ENCODE results near the gene FAF1. TPM values are rescaled to one million over a fixed set of nuclear protein-coding genes. Genes with fewer than 3 reads are reported as not detected.

The FAF1 gene
- total RNA-seq, 2 experiments from 2014 or later, result 43.5 to 44.0 TPM

DNA sequence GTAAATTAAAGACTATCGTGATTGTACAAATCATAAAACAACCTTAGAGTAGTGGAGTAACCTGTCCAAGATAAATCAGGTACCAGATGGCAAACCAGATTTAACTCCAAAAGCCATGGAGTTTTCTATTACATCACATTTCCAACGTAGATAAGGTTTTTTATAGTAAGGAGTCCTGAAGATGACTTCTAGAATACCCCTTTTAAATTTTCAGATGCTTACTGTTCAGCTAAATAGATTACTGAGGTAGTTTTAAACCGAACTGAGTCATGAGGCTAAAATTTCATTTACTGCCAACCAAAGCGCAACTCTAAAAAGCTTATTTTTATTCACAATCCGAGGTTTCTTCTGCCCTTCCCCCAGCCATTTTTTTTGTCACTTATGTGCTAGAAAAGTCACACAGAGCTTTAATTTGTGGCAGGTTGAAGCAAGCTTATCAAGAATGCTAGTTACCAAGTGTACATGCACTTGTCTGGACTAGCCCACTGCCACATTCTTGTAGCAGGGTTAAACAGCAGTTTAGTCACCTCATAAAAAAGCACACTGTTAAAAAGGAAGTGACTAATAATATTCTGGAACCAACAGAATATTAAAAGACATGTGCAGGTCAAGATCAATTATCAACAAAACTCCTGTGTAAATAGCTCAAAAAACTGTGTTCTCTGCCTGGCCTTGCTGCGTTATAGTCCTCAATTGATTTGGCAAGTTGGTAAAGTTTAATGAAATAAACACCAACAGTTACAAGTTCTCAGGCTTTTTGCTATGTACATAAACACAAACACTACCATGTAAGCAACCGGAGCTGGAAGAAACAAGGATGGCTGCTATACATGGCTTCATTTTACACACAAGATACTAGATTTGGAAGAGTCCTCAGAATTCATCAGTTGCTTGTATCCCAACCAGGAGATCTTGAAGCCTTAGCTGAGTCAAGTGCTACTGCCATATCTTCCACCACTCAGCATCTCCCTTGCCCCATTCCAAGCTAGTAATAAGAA lies 356.5 kb downstream of the FAF1 start:
- no peak for DNase-seq
- Mint-ChIP-seq H3K4me1 (ENCODE audit: low read depth) (no peaks in the 10 kb centered on the region), H3K27me3 (no peaks in the 10 kb centered on the region), H3K4me3 (no peak overlapping the region), H3K36me3 (ENCODE audit: low read depth) (peaks cover 9% of the 10 kb centered on the region), H3K27ac (no peak overlapping the region), H3K9me3 (no peaks in the 10 kb centered on the region)
- no peak overlapping the region for H3K27ac ChIP-seq (ENCODE audit: low read depth in 1 of 2, low read length in 2 of 2)
- no peaks in the 10 kb centered on the region for H3K4me1 ChIP-seq (ENCODE audit: insufficient read depth, low read length)
- ChIA-PET CTCF (no interaction called here), POLR2A (no interaction called here)
- H3K9me3 ChIP-seq (ENCODE audit: control insufficient read depth in 1 of 2, insufficient read depth in 1 of 2, low read length in 2 of 2), result no peaks in the 10 kb centered on the region
- no peak for ATAC-seq (ENCODE audit: poor library complexity)
- peaks cover 3% of the 10 kb centered on the region for H3K36me3 ChIP-seq (ENCODE audit: insufficient read depth, low read length)
- H3K27me3 ChIP-seq (ENCODE audit: control insufficient read depth in 1 of 2, insufficient read depth in 2 of 2, low read length in 2 of 2), result no peaks in the 10 kb centered on the region
- intact Hi-C loops (cut with DNase I, micrococcal nuclease), result no loop called here
- no peak for TF ChIP-seq CTCF (IDR thresholded peaks at IDR 0.05)
- no peak overlapping the region for H3K4me3 ChIP-seq (ENCODE audit: low read length)

DNA sequence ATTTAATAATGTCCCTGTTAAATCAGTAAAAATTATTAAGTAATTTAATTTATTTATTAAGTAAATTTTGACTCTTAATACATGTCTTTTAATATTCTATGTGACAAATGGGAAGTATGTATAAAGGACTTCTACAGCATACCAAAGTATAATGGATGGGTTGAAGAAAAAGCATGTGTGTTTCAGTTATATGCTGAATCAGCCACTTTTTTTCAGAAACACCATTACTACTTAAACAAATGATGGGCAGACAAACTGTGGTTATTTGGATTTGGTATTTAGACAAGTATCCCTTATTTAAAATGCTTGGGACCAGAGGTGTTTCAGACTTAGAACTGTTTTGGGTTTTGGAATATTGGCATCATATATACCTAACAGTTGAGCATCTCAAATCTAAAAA lies 360.5 kb downstream of the FAF1 start:
- DNase-seq (no peak), ATAC-seq (ENCODE audit: poor library complexity) (no peak)
- Mint-ChIP-seq H3K27ac (no peak overlapping the region), H3K27me3 (no peaks in the 10 kb centered on the region), H3K9me3 (no peaks in the 10 kb centered on the region), H3K4me3 (no peak overlapping the region), H3K4me1 (ENCODE audit: low read depth) (no peaks in the 10 kb centered on the region), H3K36me3 (ENCODE audit: low read depth) (peaks cover 22% of the 10 kb centered on the region)
- POLR2A ChIA-PET, result no interaction called here
- no peaks in the 10 kb centered on the region for H3K9me3 ChIP-seq (ENCODE audit: control insufficient read depth in 1 of 2, insufficient read depth in 1 of 2, low read length in 2 of 2)
- H3K36me3 ChIP-seq (ENCODE audit: insufficient read depth, low read length), result no peaks in the 10 kb centered on the region
- no peaks in the 10 kb centered on the region for H3K4me1 ChIP-seq (ENCODE audit: insufficient read depth, low read length)
- no peak overlapping the region for H3K27ac ChIP-seq (ENCODE audit: low read depth in 1 of 2, low read length in 2 of 2)
- TF ChIP-seq CTCF (IDR thresholded peaks at IDR 0.05), result no peak
- H3K4me3 ChIP-seq (ENCODE audit: low read length), result no peak overlapping the region
- intact Hi-C loops (cut with DNase I, micrococcal nuclease), result no loop called here
- no peaks in the 10 kb centered on the region for H3K27me3 ChIP-seq (ENCODE audit: control insufficient read depth in 1 of 2, insufficient read depth in 2 of 2, low read length in 2 of 2)
- CTCF ChIA-PET, result no interaction called here

DNA sequence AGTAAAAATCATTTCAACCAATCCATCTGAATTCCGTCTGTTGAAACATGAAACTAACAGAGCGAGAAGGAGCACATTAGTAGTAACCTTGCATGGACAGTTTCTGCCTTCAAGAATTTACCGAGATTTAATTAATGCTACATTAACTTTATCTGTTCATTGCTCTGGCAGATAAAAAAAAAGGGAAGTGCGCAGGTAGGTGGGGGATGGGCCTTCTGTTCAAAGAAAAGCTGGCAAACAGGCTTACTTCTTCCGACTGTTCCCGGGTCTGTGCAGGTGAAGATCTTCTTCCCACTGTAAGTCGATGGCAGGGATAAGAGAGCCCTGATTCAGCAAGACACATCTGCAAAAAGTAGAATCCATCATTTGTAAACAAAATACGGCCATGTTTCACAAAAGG lies 364.2 kb downstream of the FAF1 start:
- Mint-ChIP-seq H3K27me3 (no peaks in the 10 kb centered on the region), H3K4me1 (ENCODE audit: low read depth) (no peaks in the 10 kb centered on the region), H3K9me3 (no peaks in the 10 kb centered on the region), H3K4me3 (no peak overlapping the region), H3K27ac (no peak overlapping the region), H3K36me3 (ENCODE audit: low read depth) (peaks cover 51% of the 10 kb centered on the region)
- TF ChIP-seq CTCF (IDR thresholded peaks at IDR 0.05), result no peak
- Histone ChIP-seq H3K9me3 (ENCODE audit: control insufficient read depth in 1 of 2, insufficient read depth in 1 of 2, low read length in 2 of 2) (no peaks in the 10 kb centered on the region), H3K4me1 (ENCODE audit: insufficient read depth, low read length) (no peaks in the 10 kb centered on the region), H3K36me3 (ENCODE audit: insufficient read depth, low read length) (peaks cover 5% of the 10 kb centered on the region), H3K4me3 (ENCODE audit: low read length) (no peak overlapping the region), H3K27ac (ENCODE audit: low read depth in 1 of 2, low read length in 2 of 2) (no peak overlapping the region), H3K27me3 (ENCODE audit: control insufficient read depth in 1 of 2, insufficient read depth in 2 of 2, low read length in 2 of 2) (no peaks in the 10 kb centered on the region)
- no peak for ATAC-seq (ENCODE audit: poor library complexity)
- intact Hi-C loops (cut with DNase I, micrococcal nuclease), result no loop called here
- ChIA-PET CTCF (no interaction called here), POLR2A (no interaction called here)
- no peak for DNase-seq
